Pancreas (tissue), 10 donors: Measurements from ENCODE around the gene DENND1A. TPM values are rescaled to one million over a fixed set of nuclear protein-coding genes. Genes with fewer than 3 reads are reported as not detected.

ENCODE experiments used
- ATAC-seq, 4 donors: fragments of 200-7000 bp; cut with Tn5 transposase; one replicate each; pipeline versions ENCODE4 v1.8.0 to v1.9.1; 2020; ENCODE audit warnings: mild to moderate bottlenecking in 4 of 4, moderate library complexity in 4 of 4
- DNase-seq, 6 donors: peaks; one replicate each; pipeline ENCODE4 v3.0.0-alpha.2; 2020
- FAIRE-seq: peaks from 2 replicates; lab custom pipeline; 2012; peaks lifted over from hg19 to GRCh38; lab: Jason Lieb, UNC
- H3K27ac ChIP-seq, 4 donors: fragments of 200-600 bp; sonication (generic); 1 replicate in 3 of 4; 2 replicates in 1 of 4; pipeline versions ENCODE4 v1.5.0 to v1.8.0; 2020
- H3K27me3 ChIP-seq, 4 donors: fragments of 200-600 bp; one replicate each; pipeline ENCODE4 v1.8.0; 2021
- H3K36me3 ChIP-seq, 3 donors: fragments of 200-600 bp; sonication (generic) in 1 of 3; one replicate each; pipeline versions ENCODE4 v1.5.0 to v1.8.0; 2020 to 2021
- H3K4me1 ChIP-seq, 3 donors: fragments of 200-600 bp; one replicate each; pipeline ENCODE4 v1.8.0; 2021
- H3K4me3 ChIP-seq, 4 donors: fragments of 200-600 bp; sonication (generic) in 2 of 4; one replicate each; pipeline versions ENCODE4 v1.5.0 to v1.8.0; 2020 to 2021
- H3K9me3 ChIP-seq, 4 donors: fragments of 200-600 bp; one replicate each; pipeline ENCODE4 v1.8.0; 2021
- CTCF ChIP-seq, 4 donors: fragments of 200-600 bp; sonication (generic) in 3 of 4; IDR thresholded peaks; one replicate each; pipeline versions ENCODE4 v1.5.0 to v1.8.0; 2021; ENCODE audit warnings: antibody characterized with exemption in 4 of 4
- WGBS, 2 donors: extraction: QIAGEN DNeasy Blood & Tissue Kit; methylation state at CpG; one replicate each; pipeline ENCODE4 v1.1.7; 2013; 5-methylcytosine and 5-hydroxymethylcytosine counted together
- intact Hi-C, 3 donors: fragments of 100-400 bp; cut with DNase I; formaldehyde crosslinking; loops; one replicate each; pipeline versions ENCODE4 v1.11.1 to v1.14.2; 2022
- polyA plus RNA-seq, 2 donors: library from polyadenylated mRNA; stranded (reverse); fragments of 200-250 nt; gene quantifications; one replicate each; pipeline ENCODE4 v1.2.3, GENCODE V29; 2013
- total RNA-seq, 6 donors: library from RNA; stranded (reverse); fragmentation: NEBNext Ultra II Directional in 4 of 6; extraction: Animal tissue kit (Norgen Biotek cat#: 25700) in 4 of 6; gene quantifications; one replicate each; pipeline versions ENCODE4 v1.2.1 to v1.2.4, GENCODE V29; 2021 to 2023
- donor health status: healthy with polysubstance abuse.
- donor health status: DM: no; HTN: no; CAD: no; lungs with moderate emphysema.
- donor health status: DM: no; HTN: no; CAD: no.
- donor health status: control.
- donor health status: control.
- donor health status: Bipolar disorder and iron deficiency.
- donor health status: DM: yes; HTN: yes; CAD: no.
- donor health status: DM: no; HTN: no; CAD: no.
- donor health status: DM: no; HTN: no; CAD: no.
- donor health status: DM: yes; HTN: yes; CAD: no.

Gene DENND1A
- total and polyA plus RNA-seq, 8 donors: 4.5 to 8.3 (median 5.6) TPM

- DNase-seq (no peak), ATAC-seq (no peak), FAIRE-seq (no peak)
- H3K4me3 ChIP-seq: no peak overlapping the region
- H3K27ac ChIP-seq: no peak overlapping the region
- no peaks in the 10 kb centered on the region for H3K9me3 ChIP-seq
- no peaks in the 10 kb centered on the region for H3K36me3 ChIP-seq
- H3K4me1 ChIP-seq: peaks cover 0 to 4% (median 0%) of the 10 kb centered on the region in 3 donors
- H3K27me3 ChIP-seq: no peaks in the 10 kb centered on the region
- intact Hi-C loops: no loop called here
- no peak for TF ChIP-seq CTCF (IDR thresholded peaks at IDR 0.05)
Observed at GRCh38 chr9:123832176-123832575, 97.8 kb downstream of the DENND1A start.

DNA sequence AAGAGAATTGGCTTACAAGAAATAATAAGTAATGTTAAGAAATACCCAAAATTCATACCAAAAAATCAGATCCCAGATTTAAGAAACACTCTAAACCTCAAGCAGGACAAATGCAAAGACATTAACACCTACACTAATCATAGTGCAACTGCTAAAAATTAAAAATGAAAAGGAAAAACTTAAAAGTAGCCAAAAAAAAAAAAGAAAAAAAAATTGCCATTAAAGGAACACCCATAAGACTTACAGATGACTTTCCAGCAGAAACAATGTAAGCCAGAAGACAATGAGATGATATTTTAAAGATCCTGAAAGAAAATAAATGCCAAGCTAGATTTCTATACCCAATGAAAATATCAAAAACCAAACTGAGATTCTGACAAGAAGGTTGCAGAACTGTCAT is 101.5 kb downstream of the DENND1A start:
- no peaks in the 10 kb centered on the region for H3K9me3 ChIP-seq
- no peak for TF ChIP-seq CTCF (IDR thresholded peaks at IDR 0.05)
- DNase-seq: no peak
- no peak overlapping the region for H3K27ac ChIP-seq
- no peaks in the 10 kb centered on the region for H3K27me3 ChIP-seq
- no peak for ATAC-seq
- no peak overlapping the region for H3K4me3 ChIP-seq
- H3K4me1 ChIP-seq: no peaks in the 10 kb centered on the region
- no peak for FAIRE-seq
- no peaks in the 10 kb centered on the region for H3K36me3 ChIP-seq
- intact Hi-C loops: no loop called here

DNA sequence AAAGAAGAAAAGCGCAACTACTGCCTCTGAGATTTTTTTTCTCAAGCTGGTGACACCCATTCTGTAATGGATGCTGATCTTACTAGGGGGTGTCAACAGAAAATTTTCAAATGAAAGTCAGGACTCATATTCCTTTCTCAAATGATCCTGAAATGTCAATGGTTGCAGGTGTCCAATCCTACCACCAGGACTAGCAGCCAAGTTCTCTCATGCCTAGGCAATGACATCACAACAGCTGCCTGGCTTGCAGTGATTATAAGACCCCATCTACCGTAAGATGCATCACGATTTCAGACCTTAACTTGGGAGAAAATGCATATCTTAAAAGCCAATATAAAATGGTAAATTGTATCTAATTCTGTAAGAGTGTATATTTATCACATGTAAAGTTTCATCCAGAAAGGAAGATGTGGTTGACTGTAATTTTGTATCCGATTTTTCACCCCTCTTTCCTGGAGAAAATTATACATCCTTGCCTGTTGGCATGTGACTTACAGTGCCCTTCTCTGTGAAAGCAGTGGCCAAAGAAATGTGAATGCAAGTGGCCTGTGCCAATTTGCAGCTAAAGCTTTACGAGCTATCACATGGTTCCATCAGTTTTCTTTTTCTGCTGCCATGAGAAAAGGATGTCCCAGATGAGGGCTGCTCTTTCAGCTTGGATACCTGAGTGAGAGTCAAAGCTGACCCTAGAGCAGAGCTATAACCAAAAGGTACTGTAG is 104.4 kb downstream of the DENND1A start:
- Histone ChIP-seq H3K9me3 (no peaks in the 10 kb centered on the region), H3K27me3 (no peaks in the 10 kb centered on the region), H3K4me1 (no peaks in the 10 kb centered on the region), H3K36me3 (no peaks in the 10 kb centered on the region), H3K27ac (no peak overlapping the region), H3K4me3 (no peak overlapping the region)
- no peak for TF ChIP-seq CTCF (IDR thresholded peaks at IDR 0.05)
- DNase-seq (no peak), FAIRE-seq (no peak), ATAC-seq (no peak)
- WGBS, 2 donors: 93 to 96% methylated on average over 5 of the region's 5 CpGs
- intact Hi-C loops: no loop called here

- WGBS, 2 donors: 90 to 96% methylated on average over 7 of the region's 7 CpGs
- no peaks in the 10 kb centered on the region for H3K27me3 ChIP-seq
- no peaks in the 10 kb centered on the region for H3K36me3 ChIP-seq
- intact Hi-C loops: no loop called here
- DNase-seq: no peak
- no peak for FAIRE-seq
- no peaks in the 10 kb centered on the region for H3K9me3 ChIP-seq
- H3K4me3 ChIP-seq: no peak overlapping the region
- no peak overlapping the region for H3K27ac ChIP-seq
- no peaks in the 10 kb centered on the region for H3K4me1 ChIP-seq
- no peak for TF ChIP-seq CTCF (IDR thresholded peaks at IDR 0.05)
- no peak for ATAC-seq
Observed at GRCh38 chr9:123823194-123823947, 106.6 kb downstream of the DENND1A start.

- H3K27ac ChIP-seq: no peak overlapping the region
- no peaks in the 10 kb centered on the region for H3K36me3 ChIP-seq
- no peak overlapping the region for H3K4me3 ChIP-seq
- no peaks in the 10 kb centered on the region for H3K27me3 ChIP-seq
- ATAC-seq: no peak
- no peak for FAIRE-seq
- peaks cover 0 to 5% (median 0%) of the 10 kb centered on the region in 3 donors for H3K4me1 ChIP-seq
- intact Hi-C loops: no loop called here
- no peak for DNase-seq
- TF ChIP-seq CTCF (IDR thresholded peaks at IDR 0.05): no peak
- 81 to 87% methylated on average over 2 of the region's 2 CpGs for WGBS, 2 donors
- no peaks in the 10 kb centered on the region for H3K9me3 ChIP-seq
Observed at GRCh38 chr9:123821619-123822018, 108.3 kb downstream of the DENND1A start.
